ENCODE data around the gene VMO1.
A peak's percentile ranks its signal among the peaks of the same experiment; 100 is the strongest.

Gene VMO1

GRCh38 chr17:4812690-4813089, 26.5 kb upstream of the VMO1 start:
- Histone ChIP-seq H3K27me3 (ENCODE audit: control insufficient read depth, insufficient read depth, low read length) (no peaks in the 10 kb centered on the region), H3K36me3 (ENCODE audit: control insufficient read depth, insufficient read depth, low read length) (no peaks in the 10 kb centered on the region), H3K4me1 (ENCODE audit: control insufficient read depth, insufficient read depth, low read length) (peaks cover 8% of the 10 kb centered on the region), H3K9ac (ENCODE audit: low read length) (no peak overlapping the region), H3K4me3 (ENCODE audit: low read length) (no peak overlapping the region), H3K9me3 (ENCODE audit: control insufficient read depth, low read length) (no peaks in the 10 kb centered on the region)

DNA sequence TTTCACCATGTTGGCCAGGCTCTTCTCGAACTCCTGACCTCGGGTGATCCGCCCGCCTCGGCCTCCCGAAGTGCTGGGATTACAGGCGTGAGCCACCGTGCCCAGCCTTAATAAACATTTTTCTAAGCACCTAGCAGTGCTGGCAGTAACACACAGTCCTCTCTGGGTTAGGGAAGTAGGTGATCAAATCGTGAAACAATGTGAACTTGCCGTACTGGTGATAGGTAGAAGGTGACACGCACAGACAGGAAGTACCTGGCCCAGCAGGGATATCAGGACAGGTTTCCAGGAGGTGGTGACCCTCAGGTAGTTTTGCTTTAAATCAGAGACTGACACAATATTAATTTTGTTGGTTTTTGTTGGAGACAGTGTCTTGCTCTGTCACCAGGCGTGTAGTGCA, 25.3 kb upstream of the VMO1 start:
- no peaks in the 10 kb centered on the region for H3K9me3 ChIP-seq (ENCODE audit: control insufficient read depth, low read length)
- no peak overlapping the region for H3K4me3 ChIP-seq (ENCODE audit: low read length)
- peaks cover 9% of the 10 kb centered on the region for H3K4me1 ChIP-seq (ENCODE audit: control insufficient read depth, insufficient read depth, low read length)
- H3K36me3 ChIP-seq (ENCODE audit: control insufficient read depth, insufficient read depth, low read length), result no peaks in the 10 kb centered on the region
- H3K27me3 ChIP-seq (ENCODE audit: control insufficient read depth, insufficient read depth, low read length), result no peaks in the 10 kb centered on the region
- H3K9ac ChIP-seq (ENCODE audit: low read length), result no peak overlapping the region

GRCh38 chr17:4810696-4811290, 24.6 kb upstream of the VMO1 start:
- peaks cover 9% of the 10 kb centered on the region for H3K4me1 ChIP-seq (ENCODE audit: control insufficient read depth, insufficient read depth, low read length)
- no peaks in the 10 kb centered on the region for H3K27me3 ChIP-seq (ENCODE audit: control insufficient read depth, insufficient read depth, low read length)
- no peak overlapping the region for H3K4me3 ChIP-seq (ENCODE audit: low read length)
- no peak overlapping the region for H3K9ac ChIP-seq (ENCODE audit: low read length)
- H3K9me3 ChIP-seq (ENCODE audit: control insufficient read depth, low read length), result no peaks in the 10 kb centered on the region
- no peaks in the 10 kb centered on the region for H3K36me3 ChIP-seq (ENCODE audit: control insufficient read depth, insufficient read depth, low read length)

DNA sequence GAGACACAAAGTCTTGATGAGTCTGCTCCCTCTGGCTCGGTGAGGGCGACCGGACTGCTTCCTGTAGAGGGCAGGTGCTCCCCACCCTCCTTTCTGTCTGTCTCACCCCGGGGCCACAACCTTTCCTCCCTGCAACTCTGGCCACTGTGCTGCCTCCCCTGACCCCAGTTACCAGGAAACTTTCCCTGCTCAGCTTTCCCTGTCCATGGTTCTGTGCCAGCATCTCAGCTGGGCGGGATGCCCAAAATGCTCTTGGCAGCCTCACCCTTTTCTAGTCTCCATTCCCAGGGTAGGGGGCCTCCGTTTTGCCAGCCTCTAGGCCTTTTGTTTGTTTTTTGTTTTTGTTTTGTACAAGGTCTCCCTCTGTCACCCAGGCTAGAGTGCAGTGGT, 22.2 kb upstream of the VMO1 start:
- Histone ChIP-seq H3K27me3 (ENCODE audit: control insufficient read depth, insufficient read depth, low read length) (no peaks in the 10 kb centered on the region), H3K4me3 (ENCODE audit: low read length) (no peak overlapping the region), H3K36me3 (ENCODE audit: control insufficient read depth, insufficient read depth, low read length) (no peaks in the 10 kb centered on the region), H3K4me1 (ENCODE audit: control insufficient read depth, insufficient read depth, low read length) (peaks cover 9% of the 10 kb centered on the region), H3K9ac (ENCODE audit: low read length) (no peak overlapping the region), H3K9me3 (ENCODE audit: control insufficient read depth, low read length) (no peaks in the 10 kb centered on the region)

DNA sequence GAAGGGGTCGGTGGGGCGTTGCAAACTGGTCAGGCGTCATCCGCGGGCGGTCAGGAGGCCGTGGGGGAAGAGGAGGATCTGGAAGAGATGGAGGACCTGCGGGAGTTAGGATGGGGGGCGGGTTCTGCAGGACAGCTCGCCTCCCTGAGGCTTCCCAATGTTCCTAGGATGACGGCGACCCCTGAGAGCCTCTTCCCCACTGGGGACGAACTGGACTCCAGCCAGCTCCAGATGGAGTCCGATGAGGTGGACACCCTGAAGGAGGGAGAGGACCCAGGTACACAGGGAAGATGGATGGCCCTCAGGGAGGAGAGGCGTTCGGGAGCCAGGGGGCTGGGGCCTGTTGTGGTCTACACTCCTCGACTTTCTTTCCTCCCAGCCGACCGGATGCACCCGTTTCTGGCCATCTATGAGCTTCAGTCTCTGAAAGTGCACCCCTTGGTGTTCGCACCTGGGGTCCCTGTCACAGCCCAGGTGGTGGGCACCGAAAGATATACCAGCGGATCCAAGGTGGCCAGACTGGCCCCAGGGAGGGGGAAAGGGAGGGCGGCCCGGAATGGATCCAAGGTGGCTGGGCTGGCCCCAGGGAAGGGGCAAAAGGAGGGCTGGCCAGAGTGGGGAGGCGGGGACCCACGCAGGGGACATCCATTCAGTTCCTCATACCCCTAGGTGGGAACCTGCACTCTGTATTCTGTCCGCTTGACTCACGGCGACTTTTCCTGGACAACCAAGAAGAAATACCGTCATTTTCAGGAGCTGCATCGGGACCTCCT, 21.6 kb upstream of the VMO1 start:
- no peaks in the 10 kb centered on the region for H3K9me3 ChIP-seq (ENCODE audit: control insufficient read depth, low read length)
- peak overlapping the region; percentile 47 for H3K9ac ChIP-seq (ENCODE audit: low read length)
- H3K4me3 ChIP-seq (ENCODE audit: low read length), result no peak overlapping the region
- peaks cover 9% of the 10 kb centered on the region for H3K4me1 ChIP-seq (ENCODE audit: control insufficient read depth, insufficient read depth, low read length)
- H3K27me3 ChIP-seq (ENCODE audit: control insufficient read depth, insufficient read depth, low read length), result no peaks in the 10 kb centered on the region
- no peaks in the 10 kb centered on the region for H3K36me3 ChIP-seq (ENCODE audit: control insufficient read depth, insufficient read depth, low read length)

- H3K36me3 ChIP-seq (ENCODE audit: control insufficient read depth, insufficient read depth, low read length), result no peaks in the 10 kb centered on the region
- H3K4me1 ChIP-seq (ENCODE audit: control insufficient read depth, insufficient read depth, low read length), result peaks cover 9% of the 10 kb centered on the region
- no peaks in the 10 kb centered on the region for H3K27me3 ChIP-seq (ENCODE audit: control insufficient read depth, insufficient read depth, low read length)
- H3K9me3 ChIP-seq (ENCODE audit: control insufficient read depth, low read length), result no peaks in the 10 kb centered on the region
- H3K9ac ChIP-seq (ENCODE audit: low read length), result peak within 1 kb of the TSS; percentile 71
- peak within 1 kb of the TSS; percentile 31 for H3K4me3 ChIP-seq (ENCODE audit: low read length)
Measured at GRCh38 chr17:4806777-4807604, 20.8 kb upstream of the VMO1 start, which contains the start of gene PLD2. Gene PLD2 (plus strand): TSS chr17:4807152. CDS start chr17:4807773, 621 bp downstream.

- H3K36me3 ChIP-seq (ENCODE audit: control insufficient read depth, insufficient read depth, low read length), result no peaks in the 10 kb centered on the region
- no peaks in the 10 kb centered on the region for H3K27me3 ChIP-seq (ENCODE audit: control insufficient read depth, insufficient read depth, low read length)
- H3K9me3 ChIP-seq (ENCODE audit: control insufficient read depth, low read length), result no peaks in the 10 kb centered on the region
- H3K4me3 ChIP-seq (ENCODE audit: low read length), result no peak overlapping the region
- H3K9ac ChIP-seq (ENCODE audit: low read length), result peak overlapping the region; percentile 39
- peaks cover 9% of the 10 kb centered on the region for H3K4me1 ChIP-seq (ENCODE audit: control insufficient read depth, insufficient read depth, low read length)
Measured at GRCh38 chr17:4806456-4806776, 20.3 kb upstream of the VMO1 start.

- no peak within 1 kb of the TSS for H3K9ac ChIP-seq (ENCODE audit: low read length)
- H3K9me3 ChIP-seq (ENCODE audit: control insufficient read depth, low read length), result no peaks in the 10 kb centered on the region
- no peaks in the 10 kb centered on the region for H3K27me3 ChIP-seq (ENCODE audit: control insufficient read depth, insufficient read depth, low read length)
- H3K4me1 ChIP-seq (ENCODE audit: control insufficient read depth, insufficient read depth, low read length), result peaks cover under 1% of the 10 kb centered on the region
- no peak within 1 kb of the TSS for H3K4me3 ChIP-seq (ENCODE audit: low read length)
- no peaks in the 10 kb centered on the region for H3K36me3 ChIP-seq (ENCODE audit: control insufficient read depth, insufficient read depth, low read length)
Measured at GRCh38 chr17:4802228-4802627, 16.1 kb upstream of the VMO1 start, which contains the start of gene C17orf114. Gene C17orf114 (minus strand): TSS chr17:4802328.

GRCh38 chr17:4800462-4801196, 14.5 kb upstream of the VMO1 start:
- Histone ChIP-seq H3K27me3 (ENCODE audit: control insufficient read depth, insufficient read depth, low read length) (no peaks in the 10 kb centered on the region), H3K4me3 (ENCODE audit: low read length) (no peak overlapping the region), H3K36me3 (ENCODE audit: control insufficient read depth, insufficient read depth, low read length) (no peaks in the 10 kb centered on the region)

DNA sequence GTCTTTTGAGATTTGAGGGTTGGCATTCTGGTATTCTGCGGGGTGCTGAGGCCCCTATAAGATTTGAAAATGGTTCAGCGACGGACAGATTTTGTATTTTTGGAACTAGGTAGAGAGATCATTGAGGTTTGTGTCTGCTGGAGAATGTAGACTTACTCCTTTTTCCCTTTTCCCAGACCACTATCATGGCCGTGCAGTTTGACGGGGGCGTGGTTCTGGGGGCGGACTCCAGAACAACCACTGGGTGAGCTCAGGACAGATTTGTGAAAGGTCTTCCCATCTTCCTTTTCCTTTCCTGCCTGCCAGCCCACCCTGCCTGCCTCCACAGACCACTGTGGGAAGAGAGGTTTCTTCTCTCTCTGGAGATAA, 10.4 kb upstream of the VMO1 start:
- H3K36me3 ChIP-seq (ENCODE audit: control insufficient read depth, insufficient read depth, low read length), result no peaks in the 10 kb centered on the region
- no peaks in the 10 kb centered on the region for H3K27me3 ChIP-seq (ENCODE audit: control insufficient read depth, insufficient read depth, low read length)
- H3K4me3 ChIP-seq (ENCODE audit: low read length), result peak overlapping the region; percentile 88
- peak overlapping the region; percentile 79 for H3K9ac ChIP-seq (ENCODE audit: low read length)
- no peaks in the 10 kb centered on the region for H3K9me3 ChIP-seq (ENCODE audit: control insufficient read depth, low read length)
- peaks cover 8% of the 10 kb centered on the region for H3K4me1 ChIP-seq (ENCODE audit: control insufficient read depth, insufficient read depth, low read length)

More at GRCh38 chr17:4800462-4801196, 14.5 kb upstream of the VMO1 start:
- H3K9ac ChIP-seq (ENCODE audit: low read length), result no peak overlapping the region
- H3K4me1 ChIP-seq (ENCODE audit: control insufficient read depth, insufficient read depth, low read length), result peaks cover 8% of the 10 kb centered on the region
- no peaks in the 10 kb centered on the region for H3K9me3 ChIP-seq (ENCODE audit: control insufficient read depth, low read length)

DNA sequence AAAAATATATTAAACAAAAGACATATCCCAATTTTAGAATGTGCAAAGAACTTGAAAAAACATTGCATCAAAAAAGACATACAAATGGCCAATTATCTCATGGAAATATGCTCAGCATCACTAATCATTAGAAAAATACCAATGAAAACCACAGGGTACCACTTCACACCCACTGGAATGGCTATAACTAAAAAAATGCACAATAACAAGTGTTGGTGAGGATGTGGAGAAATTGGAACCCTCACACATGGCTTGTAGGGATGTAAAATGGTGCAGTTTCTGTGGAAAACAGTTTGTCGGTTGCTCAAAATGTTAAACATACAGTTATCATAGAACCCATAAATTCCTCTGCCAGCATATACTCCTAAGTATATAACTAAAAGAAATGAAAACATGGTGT, 9.0 kb upstream of the VMO1 start:
- H3K9ac ChIP-seq (ENCODE audit: low read length), result no peak overlapping the region
- no peak overlapping the region for H3K4me3 ChIP-seq (ENCODE audit: low read length)
- no peaks in the 10 kb centered on the region for H3K36me3 ChIP-seq (ENCODE audit: control insufficient read depth, insufficient read depth, low read length)
- no peaks in the 10 kb centered on the region for H3K27me3 ChIP-seq (ENCODE audit: control insufficient read depth, insufficient read depth, low read length)
- H3K9me3 ChIP-seq (ENCODE audit: control insufficient read depth, low read length), result no peaks in the 10 kb centered on the region
- peaks cover 11% of the 10 kb centered on the region for H3K4me1 ChIP-seq (ENCODE audit: control insufficient read depth, insufficient read depth, low read length)
